Tibial nerve (tissue), 4 donors: ENCODE data around the gene SUN2.

Experiments
- CTCF ChIP-seq, 5 experiments: fragments of 200-600 bp in 3 of 5; fragments of 450-650 bp in 2 of 5; sonication (generic) in 3 of 5; IDR thresholded peaks; one replicate each; pipeline ENCODE4 v1.5.1; 2016 to 2019; ENCODE audit warnings: antibody characterized with exemption in 5 of 5, mild to moderate bottlenecking in 3 of 5, moderate library complexity in 2 of 5
- EP300 ChIP-seq, 2 donors: sonication (generic); formaldehyde crosslinking; IDR thresholded peaks; one replicate each; pipeline ENCODE4 v1.6.1; 2017; ENCODE audit warnings: antibody characterized with exemption in 2 of 2, mild to moderate bottlenecking in 1 of 2

- TF ChIP-seq CTCF (IDR thresholded peaks at IDR 0.05) (no peak), EP300 (IDR thresholded peaks at IDR 0.05) (no peak)
These were observed 45.4 kb downstream of the SUN2 start for GRCh38 chr22:38710351-38710750.
